Vein endothelial cell (primary cell): Measurements from ENCODE around the gene MRGPRE. TPM values are rescaled to one million over a fixed set of nuclear protein-coding genes. Genes with fewer than 3 reads are reported as not detected.

ENCODE experiments used
- total RNA-seq: library from RNA; depleted of rRNA; stranded (reverse); fragments of >200 nt; gene quantifications from 2 replicates; pipeline ENCODE4 v1.2.3, GENCODE V29; 2012

The MRGPRE gene, protein sequence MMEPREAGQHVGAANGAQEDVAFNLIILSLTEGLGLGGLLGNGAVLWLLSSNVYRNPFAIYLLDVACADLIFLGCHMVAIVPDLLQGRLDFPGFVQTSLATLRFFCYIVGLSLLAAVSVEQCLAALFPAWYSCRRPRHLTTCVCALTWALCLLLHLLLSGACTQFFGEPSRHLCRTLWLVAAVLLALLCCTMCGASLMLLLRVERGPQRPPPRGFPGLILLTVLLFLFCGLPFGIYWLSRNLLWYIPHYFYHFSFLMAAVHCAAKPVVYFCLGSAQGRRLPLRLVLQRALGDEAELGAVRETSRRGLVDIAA
- not detected in 2 replicates for total RNA-seq

DNA sequence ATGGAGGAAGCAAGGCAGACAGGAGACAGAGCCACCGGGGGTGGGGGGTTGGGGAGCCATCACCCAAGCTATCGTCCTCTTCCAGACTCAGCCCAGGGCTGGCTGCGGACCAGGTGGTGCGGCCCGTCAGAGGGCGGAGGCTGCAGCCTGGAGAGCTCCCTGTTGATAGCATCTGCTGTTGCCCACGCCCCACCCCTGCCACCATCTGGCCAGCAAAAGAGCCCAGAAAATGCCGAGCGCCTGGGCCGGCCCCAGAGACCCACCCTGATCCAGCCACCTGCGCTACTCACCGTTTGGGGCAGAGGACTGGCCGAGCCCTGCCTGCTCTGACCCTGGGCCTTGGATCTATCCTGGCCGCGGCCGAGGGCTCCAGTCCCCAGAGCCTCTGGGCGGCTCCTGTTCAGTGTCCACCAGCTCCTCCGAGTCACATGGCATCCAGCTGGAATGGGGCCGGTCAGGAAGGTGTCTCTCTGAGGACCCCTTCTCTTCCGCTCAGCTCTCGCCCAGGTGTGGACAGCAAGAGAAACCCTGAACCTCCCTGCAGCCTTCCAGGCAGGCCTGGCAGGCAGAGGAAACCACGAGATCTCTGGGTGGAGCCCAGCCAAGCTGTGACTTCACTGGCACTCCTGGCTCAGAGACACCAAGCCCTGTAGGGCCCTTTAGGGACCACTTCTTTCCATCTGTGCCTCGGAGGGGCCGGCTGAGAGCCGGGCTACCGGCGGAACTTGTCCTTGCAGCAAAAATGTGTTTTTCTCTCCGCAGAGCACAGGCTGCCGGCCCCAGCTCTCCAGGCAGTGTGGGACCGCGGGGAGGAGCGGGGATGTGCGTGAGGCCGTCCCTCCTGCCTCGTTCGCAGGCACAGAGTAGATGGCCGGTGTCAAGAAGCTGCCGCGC, at the start of gene MRGPRE:
Gene MRGPRE, minus strand, starts transcription at position 567 of the 894 bp plus-strand sequence. CDS start 3,618 bp downstream, outside the sequence.

DNA sequence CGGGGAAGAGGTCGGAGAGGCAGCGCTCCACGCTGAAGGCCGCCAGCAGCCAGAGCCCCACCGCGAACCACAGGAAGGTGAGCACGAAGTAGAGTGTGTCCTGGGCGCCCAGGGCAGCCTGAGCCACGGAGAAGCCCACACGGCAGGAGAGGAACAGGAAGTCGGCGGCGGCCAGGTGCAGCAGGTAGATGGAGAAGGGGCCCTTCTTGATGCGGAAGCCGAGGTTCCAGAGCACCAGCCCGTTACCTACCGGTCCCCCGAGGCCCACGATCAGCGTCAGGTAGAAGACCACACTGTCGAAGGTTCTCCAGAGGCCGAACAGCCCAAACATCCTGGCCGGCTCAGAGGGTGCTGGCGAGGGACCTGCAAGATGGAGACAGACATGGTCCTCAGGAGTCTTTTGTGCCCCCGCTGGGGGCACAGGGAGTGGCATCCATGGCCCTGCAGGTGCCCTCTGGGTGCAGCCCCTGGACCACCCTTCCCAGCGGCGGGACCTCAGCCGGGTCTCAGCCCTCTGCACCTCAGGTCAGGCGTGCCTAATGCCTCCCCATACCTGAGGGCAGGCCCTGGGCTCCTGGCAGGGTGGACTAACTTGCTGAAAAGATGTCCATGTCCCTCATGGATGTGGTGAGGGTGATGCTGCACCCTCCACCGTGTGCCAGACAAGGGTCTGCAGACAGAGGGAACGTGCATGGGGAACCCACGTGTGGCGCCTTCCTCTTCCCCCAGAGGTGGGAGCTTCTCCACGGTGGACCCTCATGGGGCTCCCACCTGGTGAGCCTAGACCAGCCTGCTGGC, 13.5 kb downstream of the MRGPRE start, which contains the start of gene MRGPRG:
Gene MRGPRG, minus strand, starts transcription at position 331 of the 798 bp plus-strand sequence. Its CDS starts 0 bp downstream, at position 331.

Other genes with a start within 250 kb of the MRGPRE start
- 116 and 137 TPM in 2 replicates for gene NAP1L4, start 240.1 kb downstream of the MRGPRE start, total RNA-seq
- gene CARS1, start 175.0 kb downstream of the MRGPRE start, total RNA-seq, result 48.0 and 50.4 TPM in 2 replicates
- 34.4 and 44.7 TPM in 2 replicates for gene OSBPL5, start 67.1 kb downstream of the MRGPRE start, total RNA-seq
- gene MRGPRG, start 13.6 kb downstream of the MRGPRE start, total RNA-seq, result not detected in 2 replicates
- gene ZNF195, start 146.7 kb upstream of the MRGPRE start, total RNA-seq, result 24.6 and 25.8 TPM in 2 replicates